ENCODE measurements around the gene ZIC1. TPM values are rescaled to one million over a fixed set of nuclear protein-coding genes. Genes with fewer than 3 reads are reported as not detected.

Gene ZIC1
- total RNA-seq, 5 donors from 2014 or later (not counting 1 experiment from before 2014, with no cell fraction given), result not detected

GRCh38 chr3:147415286-147415685 lies 6.1 kb downstream of the ZIC1 start:
- CTCF ChIA-PET, result no interaction called here
- peaks cover 26 to 32% (median 32%) of the 10 kb centered on the region in 3 donors for H3K4me1 Mint-ChIP-seq
- DNase-seq, result no peak

GRCh38 chr3:147415874-147416273 lies 6.7 kb downstream of the ZIC1 start:
- H3K27me3 ChIP-seq (replicated peaks in 1 of 2; ENCODE audit: control insufficient read depth in 2 of 2, extremely low read depth in 1 of 2, insufficient read depth in 2 of 2, low read length in 1 of 2), result peaks cover 42 to 56% of the 10 kb centered on the region in 2 experiments
- H3K9me3 Mint-ChIP-seq, result peaks cover 0 to 7% (median 0%) of the 10 kb centered on the region in 3 donors
- no CpG with 5 or more reads among the region's 2 CpGs for WGBS (ENCODE audit: insufficient coverage)

More at GRCh38 chr3:147415286-147415685, 6.1 kb downstream of the ZIC1 start:
- ATAC-seq (replicated peaks in 1 of 4), result no peak
- H3K27ac ChIP-seq (ENCODE audit: low read length), result no peak overlapping the region
- H3K4me1 ChIP-seq (ENCODE audit: control insufficient read depth in 1 of 2, extremely low read depth in 1 of 2, insufficient read depth in 2 of 2, low read length in 2 of 2), result peaks cover 3 to 28% of the 10 kb centered on the region in 2 experiments
- no peaks in the 10 kb centered on the region for H3K36me3 ChIP-seq (ENCODE audit: control insufficient read depth in 2 of 2, extremely low read depth in 1 of 2, insufficient read depth in 1 of 2, low read length in 1 of 2)
- Mint-ChIP-seq H3K4me3 (no peak overlapping the region), H3K36me3 (peaks cover 4% of the 10 kb centered on the region), H3K27ac (no peak overlapping the region), H3K27me3 (peaks cover 74 to 83% of the 10 kb centered on the region in 2 donors), H3K9me3 (peaks cover 0 to 7% (median 0%) of the 10 kb centered on the region in 3 donors)
- POLR2A ChIA-PET, result no interaction called here
- peaks cover 41 to 56% of the 10 kb centered on the region in 2 experiments for H3K27me3 ChIP-seq (replicated peaks in 1 of 2; ENCODE audit: control insufficient read depth in 2 of 2, extremely low read depth in 1 of 2, insufficient read depth in 2 of 2, low read length in 1 of 2)
- WGBS (ENCODE audit: insufficient coverage), result 4% methylated on average over 5 of the region's 6 CpGs
- H3K4me3 ChIP-seq (ENCODE audit: control insufficient read depth in 1 of 2, extremely low read depth in 1 of 2, low read length in 1 of 2), result no peak overlapping the region
- H3K9me3 ChIP-seq, result peaks cover 4% of the 10 kb centered on the region

GRCh38 chr3:147416931-147417330 lies 7.8 kb downstream of the ZIC1 start:
- Mint-ChIP-seq H3K4me1 (peaks cover 14 to 18% (median 17%) of the 10 kb centered on the region in 3 donors), H3K36me3 (peaks cover 4% of the 10 kb centered on the region), H3K9me3 (peaks cover 0 to 7% (median 0%) of the 10 kb centered on the region in 3 donors), H3K27ac (no peak overlapping the region), H3K4me3 (no peak overlapping the region), H3K27me3 (peaks cover 70 to 80% of the 10 kb centered on the region in 2 donors)
- Histone ChIP-seq H3K4me3 (ENCODE audit: control insufficient read depth in 1 of 2, extremely low read depth in 1 of 2, low read length in 1 of 2) (no peak overlapping the region), H3K27me3 (replicated peaks in 1 of 2; ENCODE audit: control insufficient read depth in 2 of 2, extremely low read depth in 1 of 2, insufficient read depth in 2 of 2, low read length in 1 of 2) (peaks cover 41 to 56% of the 10 kb centered on the region in 2 experiments), H3K9me3 (peaks cover 4% of the 10 kb centered on the region), H3K36me3 (ENCODE audit: control insufficient read depth in 2 of 2, extremely low read depth in 1 of 2, insufficient read depth in 1 of 2, low read length in 1 of 2) (no peaks in the 10 kb centered on the region), H3K4me1 (ENCODE audit: control insufficient read depth in 1 of 2, extremely low read depth in 1 of 2, insufficient read depth in 2 of 2, low read length in 2 of 2) (peaks cover 3 to 18% of the 10 kb centered on the region in 2 experiments), H3K27ac (ENCODE audit: low read length) (no peak overlapping the region)
- POLR2A ChIA-PET, result no interaction called here
- no peak for DNase-seq
- WGBS (ENCODE audit: insufficient coverage), result 0% methylated on average over 1 of the region's 1 CpG
- ATAC-seq (replicated peaks in 1 of 4), result no peak
- CTCF ChIA-PET, result no interaction called here

More at GRCh38 chr3:147415874-147416273, 6.7 kb downstream of the ZIC1 start:
- Mint-ChIP-seq H3K4me3 (no peak overlapping the region), H3K4me1 (peaks cover 23 to 28% (median 28%) of the 10 kb centered on the region in 3 donors), H3K27me3 (peaks cover 76 to 84% of the 10 kb centered on the region in 2 donors), H3K27ac (no peak overlapping the region), H3K36me3 (peaks cover 4% of the 10 kb centered on the region)
- Histone ChIP-seq H3K27ac (ENCODE audit: low read length) (no peak overlapping the region), H3K36me3 (ENCODE audit: control insufficient read depth in 2 of 2, extremely low read depth in 1 of 2, insufficient read depth in 1 of 2, low read length in 1 of 2) (no peaks in the 10 kb centered on the region), H3K4me1 (ENCODE audit: control insufficient read depth in 1 of 2, extremely low read depth in 1 of 2, insufficient read depth in 2 of 2, low read length in 2 of 2) (peaks cover 3 to 22% of the 10 kb centered on the region in 2 experiments), H3K9me3 (peaks cover 4% of the 10 kb centered on the region), H3K4me3 (ENCODE audit: control insufficient read depth in 1 of 2, extremely low read depth in 1 of 2, low read length in 1 of 2) (no peak overlapping the region)
- POLR2A ChIA-PET, result no interaction called here
- no peak for DNase-seq
- CTCF ChIA-PET, result no interaction called here
- no peak for ATAC-seq (replicated peaks in 1 of 4)

GRCh38 chr3:147417551-147418295 lies 8.6 kb downstream of the ZIC1 start:
- Histone ChIP-seq H3K9me3 (peaks cover 4% of the 10 kb centered on the region), H3K27me3 (replicated peaks in 1 of 2; ENCODE audit: control insufficient read depth in 2 of 2, extremely low read depth in 1 of 2, insufficient read depth in 2 of 2, low read length in 1 of 2) (peaks cover 47 to 54% of the 10 kb centered on the region in 2 experiments), H3K36me3 (ENCODE audit: control insufficient read depth in 2 of 2, extremely low read depth in 1 of 2, insufficient read depth in 1 of 2, low read length in 1 of 2) (no peaks in the 10 kb centered on the region), H3K4me1 (ENCODE audit: control insufficient read depth in 1 of 2, extremely low read depth in 1 of 2, insufficient read depth in 2 of 2, low read length in 2 of 2) (peaks cover 3 to 14% of the 10 kb centered on the region in 2 experiments), H3K27ac (ENCODE audit: low read length) (no peak overlapping the region), H3K4me3 (ENCODE audit: control insufficient read depth in 1 of 2, extremely low read depth in 1 of 2, low read length in 1 of 2) (no peak overlapping the region)
- WGBS (ENCODE audit: insufficient coverage), result 0% methylated on average over 1 of the region's 7 CpGs
- POLR2A ChIA-PET, result no interaction called here
- H3K27me3 Mint-ChIP-seq, result peaks cover 74 to 82% of the 10 kb centered on the region in 2 donors
- ATAC-seq (replicated peaks in 1 of 4) (no peak), DNase-seq (no peak)
- CTCF ChIA-PET, result no interaction called here
- H3K9me3 Mint-ChIP-seq, result peaks cover 0 to 9% (median 0%) of the 10 kb centered on the region in 3 donors
- H3K36me3 Mint-ChIP-seq, result peaks cover 4% of the 10 kb centered on the region
- no peak overlapping the region for H3K27ac Mint-ChIP-seq
- H3K4me3 Mint-ChIP-seq, result no peak overlapping the region
- peaks cover 10 to 12% (median 12%) of the 10 kb centered on the region in 3 donors for H3K4me1 Mint-ChIP-seq

GRCh38 chr3:147418371-147418781 lies 9.2 kb downstream of the ZIC1 start:
- Histone ChIP-seq H3K4me3 (ENCODE audit: control insufficient read depth in 1 of 2, extremely low read depth in 1 of 2, low read length in 1 of 2) (no peak overlapping the region), H3K4me1 (ENCODE audit: control insufficient read depth in 1 of 2, extremely low read depth in 1 of 2, insufficient read depth in 2 of 2, low read length in 2 of 2) (peaks cover 2 to 7% of the 10 kb centered on the region in 2 experiments), H3K27me3 (replicated peaks in 1 of 2; ENCODE audit: control insufficient read depth in 2 of 2, extremely low read depth in 1 of 2, insufficient read depth in 2 of 2, low read length in 1 of 2) (peaks cover 50 to 54% of the 10 kb centered on the region in 2 experiments), H3K36me3 (ENCODE audit: control insufficient read depth in 2 of 2, extremely low read depth in 1 of 2, insufficient read depth in 1 of 2, low read length in 1 of 2) (no peaks in the 10 kb centered on the region), H3K9me3 (peaks cover 4% of the 10 kb centered on the region), H3K27ac (ENCODE audit: low read length) (no peak overlapping the region)
- 26% methylated on average over 4 of the region's 4 CpGs for WGBS (ENCODE audit: insufficient coverage)
- CTCF ChIA-PET, result no interaction called here
- POLR2A ChIA-PET, result no interaction called here
- Mint-ChIP-seq H3K27me3 (peaks cover 75 to 82% of the 10 kb centered on the region in 2 donors), H3K4me1 (peaks cover 5 to 8% (median 6%) of the 10 kb centered on the region in 3 donors), H3K9me3 (peaks cover 0 to 11% (median 0%) of the 10 kb centered on the region in 3 donors), H3K4me3 (no peak overlapping the region), H3K36me3 (peaks cover 4% of the 10 kb centered on the region), H3K27ac (no peak overlapping the region)
- DNase-seq (no peak), ATAC-seq (replicated peaks in 1 of 4) (no peak)

GRCh38 chr3:147418808-147419701 lies 9.9 kb downstream of the ZIC1 start:
- peaks cover 0 to 4% (median 4%) of the 10 kb centered on the region in 3 donors for H3K4me1 Mint-ChIP-seq
- Histone ChIP-seq H3K27ac (ENCODE audit: low read length) (no peak overlapping the region), H3K36me3 (ENCODE audit: control insufficient read depth in 2 of 2, extremely low read depth in 1 of 2, insufficient read depth in 1 of 2, low read length in 1 of 2) (no peaks in the 10 kb centered on the region), H3K4me1 (ENCODE audit: control insufficient read depth in 1 of 2, extremely low read depth in 1 of 2, insufficient read depth in 2 of 2, low read length in 2 of 2) (peaks cover 0 to 4% of the 10 kb centered on the region in 2 experiments), H3K27me3 (replicated peaks in 1 of 2; ENCODE audit: control insufficient read depth in 2 of 2, extremely low read depth in 1 of 2, insufficient read depth in 2 of 2, low read length in 1 of 2) (peaks cover 49 to 57% of the 10 kb centered on the region in 2 experiments), H3K9me3 (peaks cover 4% of the 10 kb centered on the region), H3K4me3 (ENCODE audit: control insufficient read depth in 1 of 2, extremely low read depth in 1 of 2, low read length in 1 of 2) (peak overlapping the region in 1 of 2 donors; percentile 5)
- H3K27ac Mint-ChIP-seq, result peak overlapping the region in 1 of 2 donors; percentile 69
- DNase-seq (no peak), ATAC-seq (replicated peaks in 1 of 4) (no peak)
- H3K4me3 Mint-ChIP-seq, result no peak overlapping the region
- peaks cover 0 to 11% (median 0%) of the 10 kb centered on the region in 3 donors for H3K9me3 Mint-ChIP-seq
- ChIA-PET CTCF (no interaction called here), POLR2A (no interaction called here)
- WGBS (ENCODE audit: insufficient coverage), result 7% methylated on average over 42 of the region's 54 CpGs
- peaks cover 4% of the 10 kb centered on the region for H3K36me3 Mint-ChIP-seq
- peaks cover 76 to 84% of the 10 kb centered on the region in 2 donors for H3K27me3 Mint-ChIP-seq

Data from T-cell (primary cell).